ENCODE measurements around the gene ATXN1. TPM values are rescaled to one million over a fixed set of nuclear protein-coding genes. Genes with fewer than 3 reads are reported as not detected.

ATXN1 gene
- total and polyA plus RNA-seq, 2 experiments from 2014 or later, result 4.8 to 9.1 TPM

- TF ChIP-seq ZNF462 (CRISPR knock-in tag; IDR thresholded peaks at IDR 0.05) (no peak), CREB1 (CRISPR knock-in tag; IDR thresholded peaks at IDR 0.05; ENCODE audit: low read depth) (no peak), POLR2AphosphoS5 (IDR thresholded peaks at IDR 0.05; ENCODE audit: low read depth) (no peak), EZH2 (IDR thresholded peaks at IDR 0.05; ENCODE audit: low read depth, unreplicated experiment) (no peak), JUNB (IDR thresholded peaks at IDR 0.05; ENCODE audit: unreplicated experiment) (no peak), ZNF114 (CRISPR knock-in tag; IDR thresholded peaks at IDR 0.05) (no peak), REST (IDR thresholded peaks at IDR 0.05; ENCODE audit: unreplicated experiment) (no peak)
Measured at GRCh38 chr6:16688984-16689636, 72.2 kb downstream of the ATXN1 start (continued).

Measured in GM23338 (cell line).